Trophoblast cell (in vitro differentiated cells and primary cell): Measurements from ENCODE around the gene ZBTB25.

Experiments
- DNase-seq, 2 donors: peaks; one replicate each; pipeline ENCODE4 v3.0.0-alpha.2; 2016
- H2AFZ ChIP-seq: 2 replicates; pipeline ENCODE4 v1.6.1; 2013; ENCODE audit warnings: low read length, moderate library complexity, mild to moderate bottlenecking; ENCODE audit not compliant: insufficient read depth, poor library complexity
- H2AK5ac ChIP-seq: 2 replicates; pipeline ENCODE4 v1.6.1; 2013; ENCODE audit warnings: mild to moderate bottlenecking, low read length
- H2BK120ac ChIP-seq: 2 replicates; pipeline ENCODE4 v1.6.1; 2013; ENCODE audit warnings: low read length, mild to moderate bottlenecking, moderate library complexity; ENCODE audit not compliant: insufficient read depth, poor library complexity
- H2BK12ac ChIP-seq: 2 replicates; pipeline ENCODE4 v1.6.1; 2013; ENCODE audit warnings: mild to moderate bottlenecking, low read length, moderate library complexity
- H2BK5ac ChIP-seq: 2 replicates; pipeline ENCODE4 v1.6.1; 2013; ENCODE audit warnings: low read length, low read depth, moderate library complexity, mild to moderate bottlenecking; ENCODE audit not compliant: poor library complexity
- H3K14ac ChIP-seq: 2 replicates; pipeline ENCODE4 v1.6.1; 2013; ENCODE audit warnings: mild to moderate bottlenecking, low read length
- H3K18ac ChIP-seq: 2 replicates; pipeline ENCODE4 v1.6.1; 2013; ENCODE audit warnings: mild to moderate bottlenecking, low read length
- H3K23ac ChIP-seq: 2 replicates; pipeline ENCODE4 v1.6.1; 2013; ENCODE audit warnings: low read length
- H3K27ac ChIP-seq: 2 replicates; pipeline ENCODE4 v1.5.1; 2013; ENCODE audit warnings: low read depth, mild to moderate bottlenecking, inconsistent platforms, low read length, moderate library complexity
- H3K27me3 ChIP-seq: 2 replicates; pipeline ENCODE4 v1.6.1; 2013; ENCODE audit warnings: inconsistent platforms, mild to moderate bottlenecking, low read length, moderate library complexity; ENCODE audit not compliant: insufficient read depth
- H3K36me3 ChIP-seq, 2 experiments: 1 replicate in 1 of 2; 2 replicates in 1 of 2; pipeline ENCODE4 v1.6.1; 2013; ENCODE audit warnings: low read length in 2 of 2, mild to moderate bottlenecking in 2 of 2, moderate library complexity in 1 of 2; ENCODE audit not compliant: insufficient read depth in 2 of 2, control insufficient read depth in 1 of 2
- H3K4ac ChIP-seq: 2 replicates; pipeline ENCODE4 v1.6.1; 2013; ENCODE audit warnings: low read depth, mild to moderate bottlenecking, low read length, moderate library complexity
- H3K4me1 ChIP-seq, 2 experiments: 1 replicate in 1 of 2; 2 replicates in 1 of 2; pipeline ENCODE4 v1.6.1; 2013; ENCODE audit warnings: low read length in 2 of 2, mild to moderate bottlenecking in 2 of 2, moderate library complexity in 1 of 2; ENCODE audit not compliant: insufficient read depth in 2 of 2, control insufficient read depth in 1 of 2
- H3K4me2 ChIP-seq: 2 replicates; pipeline ENCODE4 v1.6.1; 2013; ENCODE audit warnings: inconsistent platforms, mild to moderate bottlenecking, low read length, moderate library complexity
- H3K4me3 ChIP-seq: 2 replicates; pipeline ENCODE4 v1.5.1; 2013; ENCODE audit warnings: mild to moderate bottlenecking, low read depth, low read length, inconsistent platforms
- H3K79me1 ChIP-seq: one replicate; pipeline ENCODE4 v1.6.1; 2013; ENCODE audit warnings: low read length
- H3K79me2 ChIP-seq: 2 replicates; pipeline ENCODE4 v1.6.1; 2013; ENCODE audit warnings: low read length, mild to moderate bottlenecking; ENCODE audit not compliant: control insufficient read depth, insufficient read depth, poor library complexity
- H3K9ac ChIP-seq: 2 replicates; pipeline ENCODE4 v1.6.1; 2013; ENCODE audit warnings: mild to moderate bottlenecking, low read length
- H3K9me3 ChIP-seq: 2 replicates; pipeline ENCODE4 v1.6.1; 2013; ENCODE audit warnings: low read depth, mild to moderate bottlenecking, control low read depth, inconsistent platforms, low read length; ENCODE audit not compliant: insufficient read depth
- H4K12ac ChIP-seq: 2 replicates; pipeline ENCODE4 v1.6.1; 2013; ENCODE audit warnings: low read depth, mild to moderate bottlenecking, low read length, moderate library complexity
- H4K8ac ChIP-seq: 2 replicates; pipeline ENCODE4 v1.6.1; 2013; ENCODE audit warnings: low read depth, mild to moderate bottlenecking, low read length, moderate library complexity
- H4K91ac ChIP-seq: one replicate; pipeline ENCODE4 v1.6.1; 2013; ENCODE audit warnings: low read depth, mild to moderate bottlenecking, low read length, moderate library complexity
- WGBS: extraction: QIAGEN DNeasy Blood & Tissue Kit; methylation state at CpG from one replicate; pipeline ENCODE4 v1.1.7; 2013; ENCODE audit warnings: missing lambda C conversion rate; ENCODE audit not compliant: insufficient read length, insufficient coverage; ENCODE audit errors: extremely low coverage; 5-methylcytosine and 5-hydroxymethylcytosine counted together

ZBTB25 gene

GRCh38 chr14:64412237-64412636 lies 91.4 kb downstream of the ZBTB25 start:
- Histone ChIP-seq H2AK5ac (no peak overlapping the region), H3K9me3 (no peaks in the 10 kb centered on the region), H3K79me2 (no peaks in the 10 kb centered on the region), H3K23ac (no peak overlapping the region), H4K91ac (no peak overlapping the region), H3K27me3 (no peaks in the 10 kb centered on the region), H4K12ac (no peak overlapping the region), H3K36me3 (peaks cover 5 to 8% of the 10 kb centered on the region in 2 experiments), H3K18ac (no peak overlapping the region), H3K9ac (no peak overlapping the region), H2BK5ac (no peak overlapping the region), H3K14ac (no peak overlapping the region), H2AFZ (no peak overlapping the region), H4K8ac (no peak overlapping the region), H3K4me1 (peaks cover 8% of the 10 kb centered on the region in 2 experiments), H3K79me1 (no peaks in the 10 kb centered on the region), H3K4ac (no peak overlapping the region), H2BK12ac (no peak overlapping the region), H2BK120ac (no peak overlapping the region), H3K4me3 (no peak overlapping the region), H3K27ac (no peak overlapping the region), H3K4me2 (no peak overlapping the region)
- no peak for DNase-seq
- no CpG with 5 or more reads among the region's 1 CpG for WGBS

- no peak overlapping the region for H3K4me3 ChIP-seq
- no peak overlapping the region for H3K18ac ChIP-seq
- H2AK5ac ChIP-seq, result no peak overlapping the region
- H3K23ac ChIP-seq, result no peak overlapping the region
- WGBS, result no CpG with 5 or more reads among the region's 4 CpGs
- H3K27ac ChIP-seq, result no peak overlapping the region
- no peaks in the 10 kb centered on the region for H3K79me1 ChIP-seq
- no peaks in the 10 kb centered on the region for H3K27me3 ChIP-seq
- H4K12ac ChIP-seq, result no peak overlapping the region
- H2AFZ ChIP-seq, result no peak overlapping the region
- H4K8ac ChIP-seq, result no peak overlapping the region
- no peak overlapping the region for H2BK120ac ChIP-seq
- no peak overlapping the region for H2BK12ac ChIP-seq
- H3K4ac ChIP-seq, result no peak overlapping the region
- H4K91ac ChIP-seq, result no peak overlapping the region
- H3K14ac ChIP-seq, result no peak overlapping the region
- no peaks in the 10 kb centered on the region for H3K9me3 ChIP-seq
- no peak overlapping the region for H3K4me2 ChIP-seq
- no peak overlapping the region for H2BK5ac ChIP-seq
- no peak for DNase-seq
- peaks cover 8% of the 10 kb centered on the region in 2 experiments for H3K4me1 ChIP-seq
- H3K36me3 ChIP-seq, result peaks cover 5 to 7% of the 10 kb centered on the region in 2 experiments
- no peak overlapping the region for H3K9ac ChIP-seq
- no peaks in the 10 kb centered on the region for H3K79me2 ChIP-seq
Observed at GRCh38 chr14:64411001-64411400, 92.6 kb downstream of the ZBTB25 start.

DNA sequence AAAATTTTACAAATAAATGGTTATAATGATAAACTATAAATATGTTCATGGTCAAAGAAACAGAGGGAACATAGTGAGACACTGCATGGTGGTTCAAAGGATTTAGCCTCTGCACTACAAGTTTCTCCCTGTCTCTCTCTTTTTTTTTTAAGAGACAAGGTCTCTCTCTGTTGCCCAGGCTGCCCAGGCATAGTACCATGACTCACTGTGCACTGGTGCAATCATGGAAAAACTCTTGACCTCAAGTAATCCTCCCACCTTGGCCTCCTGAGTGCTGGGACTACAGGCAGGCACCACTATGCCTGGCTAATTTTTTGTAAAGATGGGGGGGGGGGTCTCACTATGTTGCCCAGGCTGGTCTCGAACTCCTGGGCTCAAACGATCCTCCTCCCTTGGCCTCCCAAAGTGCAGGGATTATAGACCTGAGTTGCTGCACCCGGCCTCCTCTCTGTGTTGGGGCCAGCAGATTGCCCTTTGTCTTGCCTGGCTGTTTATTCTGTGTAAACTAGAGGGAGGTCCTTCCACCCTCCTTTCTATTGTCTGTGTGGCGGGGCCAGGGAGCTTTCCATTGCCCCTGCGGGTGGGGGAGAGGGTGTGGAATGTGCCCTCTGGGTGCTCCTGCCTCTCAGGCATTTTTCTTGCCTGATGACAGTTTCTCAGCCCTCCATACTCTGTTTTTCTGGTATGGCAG lies 93.4 kb downstream of the ZBTB25 start:
- Histone ChIP-seq H3K79me1 (no peaks in the 10 kb centered on the region), H4K91ac (no peak overlapping the region), H2BK12ac (no peak overlapping the region), H3K9ac (no peak overlapping the region), H3K27ac (no peak overlapping the region), H3K23ac (no peak overlapping the region), H2AFZ (no peak overlapping the region), H3K9me3 (no peaks in the 10 kb centered on the region), H3K27me3 (no peaks in the 10 kb centered on the region), H3K4me3 (no peak overlapping the region), H3K4me2 (no peak overlapping the region), H3K18ac (no peak overlapping the region), H3K14ac (no peak overlapping the region), H2BK5ac (no peak overlapping the region), H3K4ac (no peak overlapping the region), H4K8ac (no peak overlapping the region), H3K79me2 (no peaks in the 10 kb centered on the region), H4K12ac (no peak overlapping the region), H3K36me3 (peaks cover 2 to 5% of the 10 kb centered on the region in 2 experiments), H3K4me1 (peaks cover 8% of the 10 kb centered on the region in 2 experiments), H2BK120ac (no peak overlapping the region), H2AK5ac (no peak overlapping the region)
- no CpG with 5 or more reads among the region's 5 CpGs for WGBS
- peak; percentile 89 to 92 for DNase-seq

DNA sequence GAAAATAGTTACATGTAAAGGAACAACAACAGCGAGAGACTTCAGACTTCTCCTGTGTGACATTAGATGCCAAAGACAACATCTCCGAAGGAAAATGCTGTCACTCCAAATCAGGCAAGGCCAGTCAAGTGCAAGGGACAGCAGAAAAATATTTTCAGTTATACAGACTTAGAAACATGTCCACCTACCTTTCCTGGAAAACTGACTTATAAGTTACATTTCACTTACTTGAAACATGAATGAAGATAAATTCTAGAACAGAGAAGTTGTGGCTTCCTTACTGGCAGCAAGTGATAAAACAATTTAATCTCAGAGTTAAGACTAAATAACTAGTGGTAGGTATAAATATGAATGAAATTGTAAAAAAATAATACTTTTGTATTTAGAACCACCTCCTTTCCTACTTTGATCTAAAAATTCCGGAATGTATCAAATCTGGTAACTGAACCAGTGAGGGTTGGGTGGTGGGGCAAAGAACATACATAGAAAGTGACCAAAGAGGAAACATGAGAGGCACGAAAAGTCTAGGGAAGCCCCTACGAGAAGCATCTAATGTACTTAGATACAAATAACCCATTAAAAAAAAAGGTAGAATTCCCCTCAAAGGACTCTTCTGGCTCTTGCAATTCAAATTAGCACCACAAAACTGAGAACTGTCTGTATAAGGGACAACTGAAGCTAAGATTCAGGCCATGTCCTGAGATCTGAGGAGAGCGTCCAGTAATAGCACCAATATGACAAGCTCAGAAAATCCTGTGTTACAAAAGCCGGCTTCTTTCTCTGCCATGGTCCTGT lies 94.3 kb downstream of the ZBTB25 start:
- H3K4me3 ChIP-seq, result no peak overlapping the region
- H4K8ac ChIP-seq, result no peak overlapping the region
- H2BK5ac ChIP-seq, result no peak overlapping the region
- no peak overlapping the region for H3K14ac ChIP-seq
- no peak overlapping the region for H3K4ac ChIP-seq
- H3K27me3 ChIP-seq, result no peaks in the 10 kb centered on the region
- peaks cover 8% of the 10 kb centered on the region in 2 experiments for H3K4me1 ChIP-seq
- H3K9ac ChIP-seq, result no peak overlapping the region
- H3K36me3 ChIP-seq, result peaks cover 2 to 5% of the 10 kb centered on the region in 2 experiments
- no peak overlapping the region for H2BK12ac ChIP-seq
- H3K23ac ChIP-seq, result no peak overlapping the region
- no peak overlapping the region for H4K12ac ChIP-seq
- no peaks in the 10 kb centered on the region for H3K79me1 ChIP-seq
- H2BK120ac ChIP-seq, result no peak overlapping the region
- no peak overlapping the region for H3K18ac ChIP-seq
- H3K9me3 ChIP-seq, result no peaks in the 10 kb centered on the region
- no CpG with 5 or more reads among the region's 7 CpGs for WGBS
- no peak overlapping the region for H3K4me2 ChIP-seq
- peak in 1 of 2 donors; percentile 13 for DNase-seq
- H2AFZ ChIP-seq, result no peak overlapping the region
- no peaks in the 10 kb centered on the region for H3K79me2 ChIP-seq
- no peak overlapping the region for H4K91ac ChIP-seq
- H2AK5ac ChIP-seq, result no peak overlapping the region
- H3K27ac ChIP-seq, result no peak overlapping the region
